Endothelial cell (in vitro differentiated cells): Measurements from ENCODE around the gene MTX3. TPM values are rescaled to one million over a fixed set of nuclear protein-coding genes. Genes with fewer than 3 reads are reported as not detected.
A peak's percentile ranks its signal among the peaks of the same experiment; 100 is the strongest.

ENCODE experiments used
- DNase-seq: peaks from one replicate; pipeline ENCODE4 v3.0.0; 2021; ENCODE audit warnings: low spot score
- H3K27ac Mint-ChIP-seq: one replicate; pipeline ENCODE4 v1.8.0; 2021; ENCODE audit warnings: mixed read lengths, inconsistent platforms; ENCODE audit not compliant: unreplicated experiment
- H3K27me3 Mint-ChIP-seq: one replicate; pipeline ENCODE4 v1.8.0; 2021; ENCODE audit warnings: mild to moderate bottlenecking, moderate library complexity, mixed read lengths, inconsistent platforms; ENCODE audit not compliant: unreplicated experiment
- H3K36me3 Mint-ChIP-seq: one replicate; pipeline ENCODE4 v1.8.0; 2021; ENCODE audit warnings: mild to moderate bottlenecking, low read depth, mixed read lengths, inconsistent platforms; ENCODE audit not compliant: unreplicated experiment
- H3K4me1 Mint-ChIP-seq: one replicate; pipeline ENCODE4 v1.8.0; 2021; ENCODE audit warnings: mild to moderate bottlenecking, mixed read lengths, inconsistent platforms; ENCODE audit not compliant: unreplicated experiment
- H3K4me3 Mint-ChIP-seq: one replicate; pipeline ENCODE4 v1.8.0; 2021; ENCODE audit warnings: mild to moderate bottlenecking, mixed read lengths, inconsistent platforms; ENCODE audit not compliant: unreplicated experiment
- H3K9me3 Mint-ChIP-seq: one replicate; pipeline ENCODE4 v1.8.0; 2021; ENCODE audit warnings: mixed read lengths, inconsistent platforms; ENCODE audit not compliant: unreplicated experiment
- CTCF ChIP-seq: fragments of 200-600 bp; sonication (generic); IDR thresholded peaks from one replicate; pipeline ENCODE4 v1.5.0; 2021; ENCODE audit warnings: antibody characterized with exemption; ENCODE audit not compliant: unreplicated experiment
- long read RNA-seq: library from polyadenylated mRNA; unstranded; transcript quantifications from one replicate; pipeline ENCODE4 v2.0.0, GENCODE V29; 2020; ENCODE audit not compliant: unreplicated experiment
- total RNA-seq: library from RNA; stranded (reverse); fragmentation: NEBNext Ultra II Directional; extraction: Animal tissue kit (Norgen Biotek cat#: 25700); gene quantifications from one replicate; pipeline ENCODE4 v1.2.1, GENCODE V29; 2021; ENCODE audit not compliant: unreplicated experiment

Gene MTX3
- 13.1 TPM for total RNA-seq
- long read RNA-seq, partial matches to known transcripts = 1 of 1 reads
- long read RNA-seq, other reads (novel, unspliced or antisense) = 0 of 1 reads

DNA sequence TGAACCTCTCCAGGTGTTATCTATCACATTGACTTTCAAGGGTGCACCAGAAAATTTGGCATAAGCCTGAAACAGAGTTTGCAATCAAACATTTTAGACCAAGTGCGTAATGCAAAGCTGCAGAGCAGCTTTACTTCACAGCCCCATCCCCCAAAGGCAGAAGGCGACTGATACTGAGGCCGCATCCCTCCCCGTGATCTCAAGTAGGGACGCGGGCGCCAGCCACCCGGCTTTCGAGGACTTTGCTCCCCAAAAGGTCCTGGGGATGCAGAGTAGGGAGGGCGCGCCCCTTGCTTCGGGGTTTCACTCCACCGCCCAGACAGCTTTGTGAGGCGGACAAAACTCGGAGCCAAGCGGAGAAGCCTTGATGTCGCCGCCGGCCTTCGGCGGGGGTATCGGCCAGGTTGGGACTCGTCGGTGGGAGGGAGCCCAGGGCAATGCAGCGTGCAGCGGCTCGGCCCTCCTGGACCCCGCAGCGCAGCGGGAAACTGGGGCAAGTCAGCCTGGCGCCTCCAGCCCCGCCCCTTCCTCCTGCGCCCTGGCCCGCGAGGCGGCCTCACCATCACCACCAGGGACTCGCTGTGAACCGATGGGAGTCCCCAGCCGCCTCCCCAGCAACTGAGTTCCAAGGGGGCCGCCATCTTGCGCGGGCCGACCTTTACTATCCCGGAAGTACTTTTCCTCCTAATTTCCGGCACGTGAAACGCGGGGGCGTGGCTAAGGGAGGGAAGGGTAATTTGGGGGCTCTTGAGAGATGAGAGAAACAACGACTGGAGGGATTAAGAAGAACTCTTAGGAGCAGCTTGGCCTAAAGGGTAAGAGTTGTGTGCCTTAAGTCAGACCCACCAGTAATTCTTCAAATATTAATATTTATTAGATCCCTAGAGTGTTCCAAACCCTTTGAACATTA is at the start of gene MTX3:
TSS of gene MTX3 (minus strand) at position 665 of the 910 bp plus-strand sequence. CDS start at position 641, 24 bp downstream.
- H3K36me3 Mint-ChIP-seq = peaks cover 4% of the 10 kb centered on the region
- peak within 1 kb of the TSS; percentile 81 for H3K27ac Mint-ChIP-seq
- DNase-seq = peak; percentile 76
- H3K4me3 Mint-ChIP-seq = peak within 1 kb of the TSS; percentile 95
- H3K4me1 Mint-ChIP-seq = peaks cover 14% of the 10 kb centered on the region
- no peak for TF ChIP-seq CTCF
- no peaks in the 10 kb centered on the region for H3K9me3 Mint-ChIP-seq
- H3K27me3 Mint-ChIP-seq = no peaks in the 10 kb centered on the region

DNA sequence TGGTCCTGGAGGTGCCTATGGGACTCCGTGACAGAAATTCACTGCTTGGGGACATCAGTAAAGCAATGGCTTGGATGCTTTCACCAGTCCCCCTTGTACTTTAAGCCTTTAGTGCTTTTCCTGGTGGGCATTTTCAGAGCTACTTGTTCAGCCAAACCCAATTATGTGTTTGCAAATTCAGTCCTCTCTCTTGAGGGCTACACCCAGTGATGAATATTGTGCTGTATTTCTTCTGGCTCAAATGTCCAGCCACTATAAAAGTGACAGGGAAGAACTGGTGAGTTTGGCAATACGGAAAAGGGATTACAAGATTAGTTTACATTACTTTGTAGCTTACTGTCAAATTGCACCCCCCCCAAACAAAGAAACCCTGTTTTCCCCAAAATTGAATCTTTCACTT is 48.6 kb upstream of the MTX3 start:
- no peak for TF ChIP-seq CTCF
- no peaks in the 10 kb centered on the region for H3K4me1 Mint-ChIP-seq
- no peaks in the 10 kb centered on the region for H3K27me3 Mint-ChIP-seq
- no peak for DNase-seq
- H3K4me3 Mint-ChIP-seq = no peak overlapping the region
- no peaks in the 10 kb centered on the region for H3K9me3 Mint-ChIP-seq
- no peak overlapping the region for H3K27ac Mint-ChIP-seq
- no peaks in the 10 kb centered on the region for H3K36me3 Mint-ChIP-seq

- no peak for DNase-seq
- no peak overlapping the region for H3K27ac Mint-ChIP-seq
- no peaks in the 10 kb centered on the region for H3K36me3 Mint-ChIP-seq
- H3K27me3 Mint-ChIP-seq = no peaks in the 10 kb centered on the region
- H3K4me1 Mint-ChIP-seq = no peaks in the 10 kb centered on the region
- no peak overlapping the region for H3K4me3 Mint-ChIP-seq
- no peaks in the 10 kb centered on the region for H3K9me3 Mint-ChIP-seq
- TF ChIP-seq CTCF = no peak
Measured at GRCh38 chr5:80037366-80037765, 46.3 kb upstream of the MTX3 start.

GRCh38 chr5:80036615-80037014 is 45.6 kb upstream of the MTX3 start:
- Mint-ChIP-seq H3K4me1 (no peaks in the 10 kb centered on the region), H3K9me3 (no peaks in the 10 kb centered on the region), H3K36me3 (no peaks in the 10 kb centered on the region), H3K4me3 (no peak overlapping the region), H3K27ac (no peak overlapping the region), H3K27me3 (no peaks in the 10 kb centered on the region)
- no peak for DNase-seq
- TF ChIP-seq CTCF = no peak

- Mint-ChIP-seq H3K36me3 (no peaks in the 10 kb centered on the region), H3K27ac (no peak overlapping the region), H3K4me1 (no peaks in the 10 kb centered on the region), H3K27me3 (no peaks in the 10 kb centered on the region), H3K9me3 (no peaks in the 10 kb centered on the region), H3K4me3 (peak overlapping the region; percentile 79)
- DNase-seq = no peak
- TF ChIP-seq CTCF = no peak
Measured at GRCh38 chr5:80035839-80036238, 44.8 kb upstream of the MTX3 start.
